Measurements from ENCODE around the gene CABP4. TPM values are rescaled to one million over a fixed set of nuclear protein-coding genes. Genes with fewer than 3 reads are reported as not detected.

The CABP4 gene
- total and polyA plus RNA-seq, 2 donors (not counting 1 experiment from before 2014, with no cell fraction given) = 3.2 to 5.2 TPM

DNA sequence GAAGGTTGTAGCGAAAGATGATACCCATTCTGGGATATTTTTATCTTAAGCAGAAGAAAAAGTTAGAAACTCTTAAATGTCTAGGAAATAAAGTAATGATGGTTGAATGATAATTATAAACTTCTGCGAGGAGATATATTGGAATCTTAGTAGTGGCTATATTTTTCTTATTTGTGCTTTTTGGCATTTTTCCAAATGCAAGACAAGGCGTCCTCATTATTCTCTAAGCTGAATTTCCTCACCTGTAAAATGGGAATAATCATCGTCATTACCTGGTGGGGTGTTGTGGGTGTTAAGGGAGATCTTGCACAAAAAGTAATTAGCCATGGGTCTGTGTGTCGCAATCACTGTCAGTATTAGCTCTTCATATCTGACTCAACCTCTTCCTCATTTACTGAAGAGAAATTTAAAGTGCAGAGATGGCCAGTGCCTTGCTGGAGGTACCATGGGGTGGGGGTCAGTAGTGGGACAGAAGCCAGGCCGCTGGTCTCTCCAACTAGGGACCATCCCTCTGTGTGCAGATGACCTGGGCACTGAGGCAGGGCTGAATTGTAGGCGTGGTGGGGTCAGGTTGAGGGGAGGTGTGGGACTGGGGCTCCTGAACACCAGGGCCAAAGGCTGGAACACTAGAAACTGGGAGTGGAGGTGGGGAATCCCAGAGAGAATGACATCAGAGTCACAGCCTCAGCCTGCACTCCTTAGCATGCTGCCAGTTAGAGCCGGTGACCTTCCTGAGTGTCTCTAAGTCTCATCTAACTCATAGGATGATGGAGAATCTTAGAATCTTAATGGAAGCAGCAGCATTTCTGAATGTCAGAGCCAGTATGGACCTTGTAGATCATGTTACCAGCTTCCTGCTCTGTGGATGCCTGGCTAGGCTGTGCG is 45.9 kb downstream of the CABP4 start:
- Mint-ChIP-seq H3K9me3 (ENCODE audit: insufficient read depth) (no peaks in the 10 kb centered on the region), H3K4me3 (no peak overlapping the region), H3K27ac (no peak overlapping the region), H3K4me1 (peaks cover 28% of the 10 kb centered on the region), H3K27me3 (no peaks in the 10 kb centered on the region)
- Histone ChIP-seq H3K27me3 (replicated peaks in 1 of 4; ENCODE audit: control extremely low read depth in 1 of 4, control insufficient read depth in 3 of 4, insufficient read depth in 4 of 4, low read length in 3 of 4) (no peaks in the 10 kb centered on the region), H3K9ac (ENCODE audit: low read length) (no peak overlapping the region), H3K4me2 (replicated peaks; ENCODE audit: low read depth, low read length, poor library complexity, severe bottlenecking) (no peak overlapping the region), H2AFZ (ENCODE audit: insufficient read depth, low read depth, low read length, poor library complexity, severe bottlenecking) (no peak overlapping the region), H3K27ac (ENCODE audit: low read length in 2 of 2) (no peak overlapping the region), H3K4me3 (ENCODE audit: control extremely low read depth in 1 of 5, extremely low read depth in 1 of 5, insufficient read depth in 1 of 5, low read depth in 2 of 5, low read length in 4 of 5) (no peak overlapping the region), H3K9me3 (ENCODE audit: control extremely low read depth in 1 of 3, control insufficient read depth in 2 of 3, insufficient read depth in 1 of 3, low read length in 2 of 3) (no peaks in the 10 kb centered on the region), H3K79me2 (ENCODE audit: control insufficient read depth, insufficient read depth, low read length) (peaks cover 39% of the 10 kb centered on the region), H3K36me3 (replicated peaks in 1 of 2; ENCODE audit: control extremely low read depth in 1 of 2, control insufficient read depth in 1 of 2, extremely low read depth in 1 of 2, insufficient read depth in 2 of 2, low read length in 1 of 2) (peaks cover 0 to 66% of the 10 kb centered on the region in 2 experiments), H4K20me1 (ENCODE audit: control insufficient read depth, insufficient read depth, low read length, poor library complexity, severe bottlenecking) (peaks cover 64% of the 10 kb centered on the region), H3K4me1 (ENCODE audit: control insufficient read depth in 2 of 2, insufficient read depth in 2 of 2, low read length in 2 of 2) (peaks cover 18 to 25% of the 10 kb centered on the region in 2 donors)
- POLR2A ChIA-PET = no interaction called here
- ATAC-seq (ENCODE audit: low read depth) (no peak), DNase-seq (no peak)
- intact Hi-C loops (cut with micrococcal nuclease) = no loop called here
- CTCF ChIA-PET = interaction anchor here (1.4 kb wide), 1 partner anchor 119 kb away, joined by 3 read pairs; no protein-coding TSS in a partner anchor
- TF ChIP-seq EZH2 (IDR thresholded peaks at IDR 0.05; ENCODE audit: borderline replicate concordance, insufficient read depth, low read depth, low read length, poor library complexity, severe bottlenecking) = no peak
- TF ChIP-seq, protein P1, sequence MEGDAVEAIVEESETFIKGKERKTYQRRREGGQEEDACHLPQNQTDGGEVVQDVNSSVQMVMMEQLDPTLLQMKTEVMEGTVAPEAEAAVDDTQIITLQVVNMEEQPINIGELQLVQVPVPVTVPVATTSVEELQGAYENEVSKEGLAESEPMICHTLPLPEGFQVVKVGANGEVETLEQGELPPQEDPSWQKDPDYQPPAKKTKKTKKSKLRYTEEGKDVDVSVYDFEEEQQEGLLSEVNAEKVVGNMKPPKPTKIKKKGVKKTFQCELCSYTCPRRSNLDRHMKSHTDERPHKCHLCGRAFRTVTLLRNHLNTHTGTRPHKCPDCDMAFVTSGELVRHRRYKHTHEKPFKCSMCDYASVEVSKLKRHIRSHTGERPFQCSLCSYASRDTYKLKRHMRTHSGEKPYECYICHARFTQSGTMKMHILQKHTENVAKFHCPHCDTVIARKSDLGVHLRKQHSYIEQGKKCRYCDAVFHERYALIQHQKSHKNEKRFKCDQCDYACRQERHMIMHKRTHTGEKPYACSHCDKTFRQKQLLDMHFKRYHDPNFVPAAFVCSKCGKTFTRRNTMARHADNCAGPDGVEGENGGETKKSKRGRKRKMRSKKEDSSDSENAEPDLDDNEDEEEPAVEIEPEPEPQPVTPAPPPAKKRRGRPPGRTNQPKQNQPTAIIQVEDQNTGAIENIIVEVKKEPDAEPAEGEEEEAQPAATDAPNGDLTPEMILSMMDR (IDR thresholded peaks at IDR 0.05) = no peak
- WGBS (ENCODE audit: insufficient coverage) = 100% methylated on average over 3 of the region's 9 CpGs

DNA sequence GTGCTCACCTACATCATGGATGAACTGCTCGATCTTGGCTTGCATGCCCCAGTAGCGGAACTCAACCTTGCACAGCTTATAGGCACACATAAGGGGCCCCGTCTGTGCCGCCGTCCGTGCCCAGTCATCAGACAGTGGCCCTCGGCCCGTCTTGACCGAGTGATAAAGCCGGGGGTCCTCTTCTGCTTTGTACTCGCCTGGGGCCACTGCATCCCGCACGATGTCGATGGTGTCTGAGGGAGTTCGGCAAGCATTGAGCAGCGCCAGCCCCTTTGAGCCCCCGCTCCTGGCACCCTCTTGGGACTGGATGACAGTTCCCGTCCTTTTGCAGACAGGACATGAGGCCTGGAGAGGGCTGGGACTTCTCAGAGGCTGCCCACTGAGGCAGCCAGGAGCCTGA is 46.7 kb downstream of the CABP4 start:
- peaks cover 35% of the 10 kb centered on the region for H3K4me1 Mint-ChIP-seq
- POLR2A ChIA-PET = no interaction called here
- TF ChIP-seq EZH2 (IDR thresholded peaks at IDR 0.05; ENCODE audit: borderline replicate concordance, insufficient read depth, low read depth, low read length, poor library complexity, severe bottlenecking) = no peak
- TF ChIP-seq, protein P1 (IDR thresholded peaks at IDR 0.05) = no peak
- peaks cover 0 to 67% of the 10 kb centered on the region in 2 experiments for H3K36me3 ChIP-seq (replicated peaks in 1 of 2; ENCODE audit: control extremely low read depth in 1 of 2, control insufficient read depth in 1 of 2, extremely low read depth in 1 of 2, insufficient read depth in 2 of 2, low read length in 1 of 2)
- no peak overlapping the region for H3K9ac ChIP-seq (ENCODE audit: low read length)
- H3K27me3 ChIP-seq (replicated peaks in 1 of 4; ENCODE audit: control extremely low read depth in 1 of 4, control insufficient read depth in 3 of 4, insufficient read depth in 4 of 4, low read length in 3 of 4) = no peaks in the 10 kb centered on the region
- H3K9me3 Mint-ChIP-seq (ENCODE audit: insufficient read depth) = no peaks in the 10 kb centered on the region
- no peaks in the 10 kb centered on the region for H3K9me3 ChIP-seq (ENCODE audit: control extremely low read depth in 1 of 3, control insufficient read depth in 2 of 3, insufficient read depth in 1 of 3, low read length in 2 of 3)
- no peak overlapping the region for H3K27ac Mint-ChIP-seq
- no peaks in the 10 kb centered on the region for H3K27me3 Mint-ChIP-seq
- intact Hi-C loops (cut with micrococcal nuclease) = no loop called here
- CTCF ChIA-PET = interaction anchor here (1.4 kb wide), 1 partner anchor 120 kb away, joined by 3 read pairs; no protein-coding TSS in a partner anchor
- H3K4me1 ChIP-seq (ENCODE audit: control insufficient read depth in 2 of 2, insufficient read depth in 2 of 2, low read length in 2 of 2) = peaks cover 26 to 32% of the 10 kb centered on the region in 2 donors
- no peak for DNase-seq
- peaks cover 70% of the 10 kb centered on the region for H4K20me1 ChIP-seq (ENCODE audit: control insufficient read depth, insufficient read depth, low read length, poor library complexity, severe bottlenecking)
- H2AFZ ChIP-seq (ENCODE audit: insufficient read depth, low read depth, low read length, poor library complexity, severe bottlenecking) = no peak overlapping the region
- H3K4me3 ChIP-seq (ENCODE audit: control extremely low read depth in 1 of 5, extremely low read depth in 1 of 5, insufficient read depth in 1 of 5, low read depth in 2 of 5, low read length in 4 of 5) = no peak overlapping the region
- no peak for ATAC-seq (ENCODE audit: low read depth)
- no peak overlapping the region for H3K4me2 ChIP-seq (replicated peaks; ENCODE audit: low read depth, low read length, poor library complexity, severe bottlenecking)
- H3K4me3 Mint-ChIP-seq = no peak overlapping the region
- H3K79me2 ChIP-seq (ENCODE audit: control insufficient read depth, insufficient read depth, low read length) = peaks cover 39% of the 10 kb centered on the region
- no peak overlapping the region for H3K27ac ChIP-seq (ENCODE audit: low read length in 2 of 2)
- WGBS (ENCODE audit: insufficient coverage) = 99% methylated on average over 18 of the region's 18 CpGs

All from B cell (primary cell).